GM11168 (cell line): ENCODE results near the gene KIAA1217.

Source experiments
- in situ Hi-C: fragments of 300-500 bp; cut with MboI; formaldehyde crosslinking; loops from one replicate; pipeline ENCODE4 v1.12.0; 2022; ENCODE audit warnings: low sequenced_read_pairs; ENCODE audit not compliant: unreplicated experiment

KIAA1217 gene

DNA sequence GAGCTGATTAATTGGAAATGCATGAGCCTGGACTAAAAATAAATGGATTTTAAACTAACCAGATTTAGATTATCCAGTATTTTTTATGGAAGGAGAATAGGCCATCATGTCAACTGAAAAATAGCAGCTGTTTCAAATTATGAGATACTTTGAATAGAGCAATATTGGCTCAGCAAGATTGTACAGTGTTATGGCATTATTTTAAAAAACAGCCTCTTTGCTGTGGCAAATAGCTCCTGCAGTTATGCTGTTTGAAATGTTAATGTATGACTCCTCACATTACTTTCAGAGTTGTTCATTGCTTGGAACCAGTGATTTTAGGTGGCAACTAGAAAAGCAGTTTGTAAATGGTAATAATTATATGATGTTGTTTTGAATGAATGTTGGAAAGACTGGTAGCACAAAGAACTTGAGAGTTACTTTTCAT is 244.5 kb downstream of the KIAA1217 start:
- in situ Hi-C loops: no loop called here

- in situ Hi-C loops: no loop called here
Measured at GRCh38 chr10:24453973-24454372, 245.0 kb downstream of the KIAA1217 start.

DNA sequence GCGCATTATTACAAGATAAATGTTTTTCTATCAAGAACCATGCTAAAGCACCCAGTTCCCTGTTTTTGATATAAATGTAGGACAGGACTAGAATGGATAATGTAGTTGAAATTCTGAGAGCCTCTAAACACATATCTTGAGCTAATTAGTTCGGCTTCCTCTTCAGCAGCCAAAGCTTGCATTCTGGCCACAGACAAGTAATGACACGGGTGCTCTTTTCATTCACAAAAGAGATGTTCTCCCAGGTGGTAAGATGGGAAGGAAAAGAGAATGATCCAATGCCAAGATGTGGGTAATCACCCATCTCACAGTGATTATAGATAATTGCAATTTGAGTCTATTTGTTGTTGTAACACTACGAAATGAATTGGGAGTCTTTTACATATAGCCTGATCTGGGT is 246.5 kb downstream of the KIAA1217 start:
- in situ Hi-C loops: no loop called here

DNA sequence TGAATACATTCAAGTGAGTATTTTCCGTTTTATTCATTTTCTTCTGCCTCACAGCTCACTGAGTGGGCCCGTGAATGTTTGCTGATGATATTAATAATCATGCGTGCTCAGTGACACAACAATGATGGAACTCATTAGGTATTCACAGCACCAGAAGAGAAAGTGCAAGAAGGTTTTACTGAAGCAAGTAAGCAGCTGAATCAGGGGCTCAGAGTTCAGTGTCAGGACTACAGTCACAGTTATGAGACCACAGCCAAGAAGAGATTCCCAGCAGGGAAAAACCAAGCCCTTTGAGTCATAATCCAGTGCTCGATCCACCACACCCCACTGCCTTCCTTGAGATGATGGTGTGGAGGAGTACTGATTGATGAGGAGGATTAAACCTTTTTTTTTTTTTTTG is 247.4 kb downstream of the KIAA1217 start:
- in situ Hi-C loops: no loop called here

DNA sequence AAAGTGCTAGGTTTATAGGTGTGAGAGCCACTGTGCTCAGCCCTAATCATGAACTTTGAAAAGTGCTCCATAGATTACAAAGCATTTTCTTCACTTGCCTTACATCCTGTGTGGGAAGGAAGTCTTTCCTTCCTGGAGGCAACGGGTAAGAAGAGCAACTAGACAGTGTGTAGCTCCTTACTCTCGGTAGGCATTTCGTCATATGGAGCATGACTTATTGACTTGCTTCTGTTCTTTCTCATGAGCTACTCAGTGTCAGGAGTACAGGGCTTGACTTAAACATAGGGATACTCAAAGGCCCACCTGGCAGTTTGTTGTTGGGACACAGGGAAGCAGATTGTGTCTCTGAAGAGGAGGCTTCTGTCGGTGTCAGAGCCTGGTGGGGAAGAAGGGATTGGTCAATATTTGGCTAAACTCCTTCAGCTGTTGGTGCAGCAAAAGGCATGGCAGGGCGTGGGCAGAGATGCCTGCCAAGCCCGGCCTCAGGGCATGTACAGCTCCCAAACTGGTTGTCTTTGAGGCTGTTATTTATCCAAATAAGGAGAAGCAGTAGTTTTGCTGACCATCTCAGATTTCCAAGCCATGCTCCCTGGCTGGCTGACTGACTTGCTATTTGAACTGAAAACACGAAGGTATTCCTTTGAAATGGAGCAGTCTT is 248.9 kb downstream of the KIAA1217 start:
- in situ Hi-C loops: no loop called here

- in situ Hi-C loops: no loop called here
Measured at GRCh38 chr10:24459836-24460235, 250.9 kb downstream of the KIAA1217 start.

DNA sequence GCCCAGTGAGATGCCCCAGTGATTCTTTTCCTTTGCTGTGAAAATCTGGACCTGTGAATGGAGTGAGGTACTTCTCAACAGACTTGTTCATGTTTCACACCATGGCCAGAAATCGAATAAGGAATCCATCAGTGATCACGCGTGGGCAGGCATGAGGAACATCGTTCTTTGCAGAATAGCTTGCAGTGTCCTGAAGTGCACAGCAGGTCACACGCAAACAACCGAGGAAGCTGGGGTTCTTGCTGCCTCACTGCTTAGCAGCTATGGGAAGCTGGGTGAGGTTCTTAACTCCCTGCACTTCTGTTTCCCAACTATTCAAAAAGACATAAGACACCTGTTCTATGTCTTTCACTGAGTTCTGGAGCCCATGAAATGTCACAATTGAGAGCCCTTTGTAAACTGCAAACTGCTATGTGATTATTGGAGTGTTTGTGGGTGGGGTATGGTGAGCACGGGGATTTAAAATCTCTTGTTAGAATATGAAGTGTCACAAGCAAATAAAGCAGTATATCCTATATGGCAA is 253.4 kb downstream of the KIAA1217 start:
- in situ Hi-C loops: no loop called here

GRCh38 chr10:24462889-24463552 is 254.1 kb downstream of the KIAA1217 start:
- in situ Hi-C loops: no loop called here

GRCh38 chr10:24463611-24464426 is 254.9 kb downstream of the KIAA1217 start:
- in situ Hi-C loops: no loop called here

DNA sequence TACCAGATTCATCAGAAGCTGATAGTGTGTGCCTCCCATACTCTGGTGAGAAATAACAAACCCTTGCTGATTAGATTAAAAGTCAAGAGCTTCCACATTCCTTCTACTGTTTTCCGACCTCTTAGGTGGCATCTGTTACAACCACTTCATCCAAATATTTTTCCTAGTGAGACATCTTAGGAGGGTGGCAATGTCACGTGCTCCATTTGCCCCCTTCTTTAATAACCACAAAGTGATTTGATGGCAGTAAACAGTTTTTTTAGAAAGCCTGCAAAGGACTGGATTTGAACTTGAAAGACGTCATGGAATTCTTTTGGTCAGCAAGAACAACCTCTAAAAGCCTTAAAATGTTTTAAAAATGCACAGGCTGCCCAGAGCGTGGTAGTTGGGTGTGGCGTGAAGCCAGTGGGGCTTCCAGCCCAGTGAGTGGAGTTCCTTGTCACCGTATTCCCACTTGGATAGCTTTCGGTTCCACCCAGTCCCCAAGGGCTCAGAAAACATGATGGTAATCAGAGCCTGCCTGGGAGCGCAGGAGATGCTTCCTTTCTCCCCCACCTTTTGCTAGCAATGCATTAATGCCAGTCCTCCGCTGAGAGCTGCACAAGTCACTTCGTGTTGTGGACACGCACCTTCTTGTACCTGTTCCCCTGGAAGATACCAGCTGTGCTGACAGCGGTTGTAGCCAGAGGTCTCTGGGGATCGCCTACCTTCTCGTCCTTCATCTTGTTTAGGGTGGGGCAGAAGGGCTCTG is 256.4 kb downstream of the KIAA1217 start:
- in situ Hi-C loops: no loop called here

DNA sequence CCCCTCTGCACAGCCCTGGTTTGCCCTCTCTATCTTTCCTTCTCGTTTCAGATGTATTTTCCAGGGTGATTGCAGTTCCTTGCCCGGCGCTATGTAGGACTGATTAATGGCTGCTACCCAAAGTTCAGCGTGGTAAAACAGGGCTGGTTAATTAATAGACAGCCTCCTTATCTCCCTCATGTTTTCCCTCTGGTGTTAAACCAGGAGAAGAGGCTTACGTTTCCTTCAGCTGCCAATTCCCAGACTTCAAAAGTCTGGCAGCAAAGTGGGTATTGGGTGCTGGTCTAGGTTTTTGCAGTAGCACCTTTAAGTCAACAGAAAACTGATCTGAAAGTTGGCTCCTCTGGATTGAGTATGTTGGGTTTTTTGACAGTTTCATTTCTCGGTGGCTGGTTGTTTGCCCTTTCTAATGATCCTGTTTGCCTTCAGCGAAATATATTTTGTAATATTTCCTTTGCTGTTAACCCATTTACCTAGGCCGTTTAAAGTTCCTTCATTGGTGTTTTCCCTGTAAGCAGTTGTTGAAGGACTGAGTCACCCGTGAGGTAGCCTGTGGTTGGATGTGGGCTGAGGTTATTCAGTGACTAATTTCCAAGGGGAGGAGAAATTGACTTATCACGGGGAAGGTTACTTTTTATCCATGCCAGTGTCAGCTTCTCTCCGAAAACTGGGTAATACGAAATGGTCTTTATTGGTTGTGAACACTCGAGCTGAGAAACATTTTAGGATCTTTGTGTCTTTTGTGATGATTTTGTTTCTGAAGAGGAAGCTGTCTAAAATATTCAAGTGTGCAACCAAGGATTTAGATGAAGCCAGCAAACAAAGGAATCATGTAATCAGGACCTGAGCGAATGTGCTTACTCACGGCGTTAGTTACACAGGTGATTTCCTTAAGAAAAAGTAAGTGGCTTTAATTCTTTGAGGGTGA is 257.2 kb downstream of the KIAA1217 start:
- in situ Hi-C loops: no loop called here

GRCh38 chr10:24467136-24467535 is 258.2 kb downstream of the KIAA1217 start:
- in situ Hi-C loops: no loop called here

DNA sequence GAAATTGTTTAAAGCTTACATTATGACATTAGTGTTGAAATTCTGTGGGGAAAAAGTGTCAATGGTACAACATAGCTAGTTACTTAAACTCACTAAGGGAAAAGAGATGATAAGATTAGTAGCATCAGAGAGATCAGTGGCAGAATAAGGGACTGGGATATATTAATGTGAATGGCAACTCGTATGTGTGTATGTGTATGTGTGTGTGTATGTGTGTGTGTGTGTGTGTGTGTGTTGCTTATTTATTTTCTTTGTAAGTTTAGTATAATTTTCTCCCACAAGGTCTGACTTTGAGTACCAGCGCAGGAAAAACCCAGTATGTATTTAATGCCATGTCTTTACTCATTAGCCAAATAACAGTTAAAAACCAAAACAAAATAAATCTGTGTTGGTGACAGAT is 258.7 kb downstream of the KIAA1217 start:
- in situ Hi-C loops: no loop called here

DNA sequence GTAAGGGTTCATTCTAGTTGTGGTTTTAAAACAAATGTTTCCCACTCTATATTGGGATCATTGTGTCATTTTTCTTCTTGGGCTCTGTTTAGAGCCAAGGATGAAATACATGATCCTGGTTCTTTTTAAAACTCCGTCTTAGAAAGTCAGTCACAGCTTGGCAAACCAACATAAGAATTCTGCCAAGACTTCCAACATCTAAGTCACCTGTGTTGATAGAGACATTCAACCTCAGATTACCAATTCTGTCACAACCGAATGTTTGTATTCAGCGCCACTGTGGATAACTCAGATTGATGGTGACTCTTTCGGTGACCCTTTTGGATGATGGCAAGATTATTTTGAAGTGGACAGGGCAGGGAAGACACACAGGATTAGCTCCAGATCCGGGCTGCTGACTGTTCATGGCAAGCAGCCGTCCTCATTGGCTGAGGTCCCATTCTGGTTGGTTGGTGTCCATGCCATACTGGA is 259.4 kb downstream of the KIAA1217 start:
- in situ Hi-C loops: no loop called here

GRCh38 chr10:24469993-24470392 is 261.1 kb downstream of the KIAA1217 start:
- in situ Hi-C loops: no loop called here

DNA sequence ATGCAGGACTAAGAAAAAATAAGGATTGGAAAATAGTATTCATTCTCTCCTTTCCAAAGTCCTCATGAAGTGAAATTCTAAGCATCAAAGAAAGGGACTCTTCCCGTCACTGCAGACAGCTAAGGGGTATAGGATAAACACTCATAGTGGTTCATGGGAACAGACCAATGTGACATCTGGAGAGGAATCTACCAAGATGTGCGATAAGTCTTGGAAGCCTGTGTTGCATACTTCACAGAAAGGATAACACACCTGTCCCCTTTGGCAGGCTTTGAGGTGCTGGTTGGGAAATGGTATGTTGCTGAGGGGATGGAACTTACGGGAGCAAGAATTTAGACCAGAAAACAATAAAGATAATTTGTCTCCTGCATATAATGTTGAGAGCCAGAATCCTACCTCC is 266.7 kb downstream of the KIAA1217 start:
- in situ Hi-C loops: no loop called here

- in situ Hi-C loops: no loop called here
Measured at GRCh38 chr10:24476913-24477701, 268.2 kb downstream of the KIAA1217 start.

- in situ Hi-C loops: no loop called here
Measured at GRCh38 chr10:24477915-24478314, 269.0 kb downstream of the KIAA1217 start.
